C4-2B (cell line): ENCODE results near the gene AMTN.

ENCODE experiments used
- CTCF ChIP-seq: fragments of 450-650 bp; conservative IDR thresholded peaks from 2 replicates; pipeline ENCODE4 v1.5.1; 2017; ENCODE audit warnings: mild to moderate bottlenecking
- ZFX ChIP-seq: fragments of 450-650 bp; IDR thresholded peaks from 2 replicates; pipeline ENCODE4 v1.6.1; 2017

- TF ChIP-seq ZFX (no peak), CTCF (no peak)
Measured at GRCh38 chr4:70518716-70519115, 347 bp downstream of the AMTN start.
